ENCODE measurements around the gene IL7R. TPM values are rescaled to one million over a fixed set of nuclear protein-coding genes. Genes with fewer than 3 reads are reported as not detected.
"Not testable (repeated sequence)": the region's sequence is repeated elsewhere in the genome, so short reads cannot be mapped to it uniquely, and the experiment has no call there.

The IL7R gene
- total RNA-seq, 1 experiment from 2014 or later: 7.7 TPM

GRCh38 chr5:35890021-35891020 lies 33.6 kb downstream of the IL7R start:
- DNase-seq (ENCODE audit: low spot score): no peak
- no peak overlapping the region for H3K4me3 ChIP-seq (ENCODE audit: low read depth, low read length, poor library complexity, severe bottlenecking)
- H3K27me3 ChIP-seq (replicated peaks; ENCODE audit: insufficient read depth, low read depth, low read length, poor library complexity): no peaks in the 10 kb centered on the region
- ChIA-PET POLR2A (ENCODE audit: low non-redundant PET) (no interaction called here), CTCF (no interaction called here)
- H3K27ac ChIP-seq (ENCODE audit: low read depth, low read length, poor library complexity, severe bottlenecking): no peak overlapping the region
- TF ChIP-seq EZH2 (IDR thresholded peaks at IDR 0.05; ENCODE audit: borderline replicate concordance, low read depth, low read length, poor library complexity, severe bottlenecking): no peak
- H3K4me1 ChIP-seq (ENCODE audit: insufficient read depth, low read length, poor library complexity, severe bottlenecking): peaks cover under 1% of the 10 kb centered on the region
- no peaks in the 10 kb centered on the region for H3K9me3 ChIP-seq (ENCODE audit: low read depth, low read length, poor library complexity, severe bottlenecking)
- intact Hi-C loops (cut with micrococcal nuclease; ENCODE audit: unreplicated experiment): no loop called here
- no TSS peak for BruUV-seq (replicated peaks)
- H3K36me3 ChIP-seq (ENCODE audit: insufficient read depth, low read length, poor library complexity, severe bottlenecking): no peaks in the 10 kb centered on the region

- H3K27me3 ChIP-seq (replicated peaks; ENCODE audit: insufficient read depth, low read depth, low read length, poor library complexity); POLR2A ChIA-PET (ENCODE audit: low non-redundant PET); H3K9me3 ChIP-seq (ENCODE audit: low read depth, low read length, poor library complexity, severe bottlenecking); H3K27ac ChIP-seq (ENCODE audit: low read depth, low read length, poor library complexity, severe bottlenecking); H3K4me3 ChIP-seq (ENCODE audit: low read depth, low read length, poor library complexity, severe bottlenecking); H3K36me3 ChIP-seq (ENCODE audit: insufficient read depth, low read length, poor library complexity, severe bottlenecking); H3K4me1 ChIP-seq (ENCODE audit: insufficient read depth, low read length, poor library complexity, severe bottlenecking); DNase-seq (ENCODE audit: low spot score); BruUV-seq (replicated peaks); CTCF ChIA-PET; intact Hi-C loops (cut with micrococcal nuclease; ENCODE audit: unreplicated experiment): not testable (repeated sequence)
These were observed 36.1 kb downstream of the IL7R start for GRCh38 chr5:35892799-35893198.

- no peaks in the 10 kb centered on the region for H3K27me3 ChIP-seq (replicated peaks; ENCODE audit: insufficient read depth, low read depth, low read length, poor library complexity)
- H3K36me3 ChIP-seq (ENCODE audit: insufficient read depth, low read length, poor library complexity, severe bottlenecking): no peaks in the 10 kb centered on the region
- H3K4me3 ChIP-seq (ENCODE audit: low read depth, low read length, poor library complexity, severe bottlenecking): no peak overlapping the region
- ChIA-PET POLR2A (ENCODE audit: low non-redundant PET) (no interaction called here), CTCF (no interaction called here)
- H3K4me1 ChIP-seq (ENCODE audit: insufficient read depth, low read length, poor library complexity, severe bottlenecking): no peaks in the 10 kb centered on the region
- no peak for DNase-seq (ENCODE audit: low spot score)
- BruUV-seq (replicated peaks): no TSS peak
- intact Hi-C loops (cut with micrococcal nuclease; ENCODE audit: unreplicated experiment): no loop called here
- no peak for TF ChIP-seq EZH2 (IDR thresholded peaks at IDR 0.05; ENCODE audit: borderline replicate concordance, low read depth, low read length, poor library complexity, severe bottlenecking)
- no peak for TF ChIP-seq CTCF (conservative IDR thresholded peaks at IDR 0.05; ENCODE audit: low read depth, low read length)
- H3K27ac ChIP-seq (ENCODE audit: low read depth, low read length, poor library complexity, severe bottlenecking): no peak overlapping the region
- H3K9me3 ChIP-seq (ENCODE audit: low read depth, low read length, poor library complexity, severe bottlenecking): no peaks in the 10 kb centered on the region
These were observed 37.4 kb downstream of the IL7R start for GRCh38 chr5:35894131-35894530.

GRCh38 chr5:35898952-35899660 lies 42.4 kb downstream of the IL7R start:
- Histone ChIP-seq H3K27ac (ENCODE audit: low read depth, low read length, poor library complexity, severe bottlenecking) (no peak overlapping the region), H3K9me3 (ENCODE audit: low read depth, low read length, poor library complexity, severe bottlenecking) (peaks cover 3% of the 10 kb centered on the region), H3K4me1 (ENCODE audit: insufficient read depth, low read length, poor library complexity, severe bottlenecking) (no peaks in the 10 kb centered on the region), H3K4me3 (ENCODE audit: low read depth, low read length, poor library complexity, severe bottlenecking) (no peak overlapping the region), H3K27me3 (replicated peaks; ENCODE audit: insufficient read depth, low read depth, low read length, poor library complexity) (no peaks in the 10 kb centered on the region), H3K36me3 (ENCODE audit: insufficient read depth, low read length, poor library complexity, severe bottlenecking) (no peaks in the 10 kb centered on the region)
- no peak for TF ChIP-seq EZH2 (IDR thresholded peaks at IDR 0.05; ENCODE audit: borderline replicate concordance, low read depth, low read length, poor library complexity, severe bottlenecking)
- POLR2A ChIA-PET (ENCODE audit: low non-redundant PET): no interaction called here
- BruUV-seq (replicated peaks): no TSS peak
- DNase-seq (ENCODE audit: low spot score): no peak
- CTCF ChIA-PET: no interaction called here
- intact Hi-C loops (cut with micrococcal nuclease; ENCODE audit: unreplicated experiment): no loop called here
